Transverse colon (tissue), 4 donors: ENCODE results near the gene ADAM17.

Experiments used
- CTCF ChIP-seq, 5 experiments: fragments of 200-600 bp in 3 of 5; fragments of 450-650 bp in 2 of 5; sonication (generic) in 3 of 5; IDR thresholded peaks; 1 replicate in 2 of 5; 2 replicates in 3 of 5; pipeline ENCODE4 v1.5.1; 2016 to 2017; ENCODE audit warnings: antibody characterized with exemption in 5 of 5, inconsistent platforms in 3 of 5, mild to moderate bottlenecking in 2 of 5, moderate library complexity in 1 of 5
- EP300 ChIP-seq: sonication (generic); formaldehyde crosslinking; IDR thresholded peaks from one replicate; pipeline ENCODE4 v1.6.1; 2017; ENCODE audit warnings: antibody characterized with exemption, low read depth
- POLR2A ChIP-seq: fragments of 450-650 bp; IDR thresholded peaks from one replicate; pipeline ENCODE4 v1.6.1; 2016; ENCODE audit warnings: antibody characterized with exemption, mild to moderate bottlenecking, moderate library complexity
- POLR2AphosphoS5 ChIP-seq, 3 donors: sonication (generic); formaldehyde crosslinking; IDR thresholded peaks; one replicate each; pipeline ENCODE4 v1.6.1; 2016; ENCODE audit warnings: antibody characterized with exemption in 3 of 3

DNA sequence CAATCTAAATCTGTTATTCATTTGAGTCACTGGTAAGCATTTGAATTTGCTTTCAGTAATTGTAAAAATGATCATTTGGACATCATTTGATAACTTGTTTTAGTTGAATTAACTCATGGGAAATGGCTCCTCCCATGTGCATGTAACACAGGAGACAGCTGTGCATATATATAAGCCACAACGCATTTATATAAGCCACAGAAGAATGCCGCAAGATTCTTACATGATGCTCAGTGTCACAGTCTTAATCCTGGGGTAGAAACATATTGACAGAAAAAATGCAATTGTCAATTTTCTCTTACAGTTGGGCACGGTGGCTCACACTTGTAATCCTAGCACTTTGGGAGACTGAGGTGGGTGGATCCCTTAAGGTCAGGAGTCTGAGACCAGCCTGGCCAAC lies 94.6 kb downstream of the ADAM17 start:
- TF ChIP-seq EP300 (no peak), CTCF (IDR thresholded peaks at IDR 0.05) (no peak), POLR2AphosphoS5 (IDR thresholded peaks at IDR 0.05) (no peak), POLR2A (no peak)
